Uterus (tissue), 4 donors: ENCODE measurements around the gene OTOP3. TPM values are rescaled to one million over a fixed set of nuclear protein-coding genes. Genes with fewer than 3 reads are reported as not detected.

Experiments
- DNase-seq, 2 donors: peaks; one replicate each; pipeline ENCODE4 v3.0.0-alpha.2; 2019 to 2020
- H3K27ac ChIP-seq, 2 donors: fragments of 200-600 bp; sonication (generic); 1 replicate in 1 of 2; 2 replicates in 1 of 2; pipeline ENCODE4 v1.5.1; 2016 to 2018
- H3K27me3 ChIP-seq, 2 donors: fragments of 200-600 bp; sonication (generic); one replicate each; pipeline ENCODE4 v1.5.1; 2018 to 2019; ENCODE audit warnings: control low read depth in 1 of 2
- H3K36me3 ChIP-seq, 2 donors: fragments of 200-600 bp; sonication (generic); one replicate each; pipeline ENCODE4 v1.5.1; 2019; ENCODE audit warnings: control low read depth in 1 of 2
- H3K4me1 ChIP-seq, 2 donors: fragments of 200-600 bp; sonication (generic); one replicate each; pipeline ENCODE4 v1.5.1; 2018 to 2019; ENCODE audit warnings: control low read depth in 1 of 2
- H3K4me3 ChIP-seq, 2 donors: fragments of 200-600 bp; sonication (generic); 1 replicate in 1 of 2; 2 replicates in 1 of 2; pipeline ENCODE4 v1.5.1; 2018 to 2019; ENCODE audit warnings: mild to moderate bottlenecking in 1 of 2
- H3K9me3 ChIP-seq, 2 donors: fragments of 200-600 bp; sonication (generic); one replicate each; pipeline ENCODE4 v1.5.1; 2019; ENCODE audit warnings: control low read depth in 1 of 2
- POLR2A ChIP-seq, 2 donors: fragments of 450-650 bp; IDR thresholded peaks; one replicate each; pipeline ENCODE4 v1.6.1; 2016; ENCODE audit warnings: antibody characterized with exemption in 2 of 2, mild to moderate bottlenecking in 1 of 2, moderate library complexity in 1 of 2
- intact Hi-C: fragments of 100-400 bp; cut with DNase I; formaldehyde crosslinking; loops from one replicate; pipeline ENCODE4 v1.15.1; 2023; ENCODE audit warnings: low total_unique reads
- total RNA-seq, 4 donors: library from RNA; depleted of rRNA in 3 of 4; stranded (reverse); fragments of >200 nt in 3 of 4; gene quantifications; one replicate each; pipeline versions ENCODE4 v1.1.0 to v1.2.4, GENCODE V29; 2014 to 2023
- TF ChIP-seq, protein P1 (sequence below), 4 experiments: fragments of 200-600 bp in 2 of 4; fragments of 450-650 bp in 2 of 4; sonication (generic) in 2 of 4; IDR thresholded peaks; one replicate each; pipeline ENCODE4 v1.5.1; 2016 to 2019; ENCODE audit warnings: antibody characterized with exemption in 4 of 4, mild to moderate bottlenecking in 2 of 4, moderate library complexity in 1 of 4
- donor health status: DM: yes; HTN: yes; CAD: no.

OTOP3 gene
- total RNA-seq, 4 donors from 2014 or later = not detected

DNA sequence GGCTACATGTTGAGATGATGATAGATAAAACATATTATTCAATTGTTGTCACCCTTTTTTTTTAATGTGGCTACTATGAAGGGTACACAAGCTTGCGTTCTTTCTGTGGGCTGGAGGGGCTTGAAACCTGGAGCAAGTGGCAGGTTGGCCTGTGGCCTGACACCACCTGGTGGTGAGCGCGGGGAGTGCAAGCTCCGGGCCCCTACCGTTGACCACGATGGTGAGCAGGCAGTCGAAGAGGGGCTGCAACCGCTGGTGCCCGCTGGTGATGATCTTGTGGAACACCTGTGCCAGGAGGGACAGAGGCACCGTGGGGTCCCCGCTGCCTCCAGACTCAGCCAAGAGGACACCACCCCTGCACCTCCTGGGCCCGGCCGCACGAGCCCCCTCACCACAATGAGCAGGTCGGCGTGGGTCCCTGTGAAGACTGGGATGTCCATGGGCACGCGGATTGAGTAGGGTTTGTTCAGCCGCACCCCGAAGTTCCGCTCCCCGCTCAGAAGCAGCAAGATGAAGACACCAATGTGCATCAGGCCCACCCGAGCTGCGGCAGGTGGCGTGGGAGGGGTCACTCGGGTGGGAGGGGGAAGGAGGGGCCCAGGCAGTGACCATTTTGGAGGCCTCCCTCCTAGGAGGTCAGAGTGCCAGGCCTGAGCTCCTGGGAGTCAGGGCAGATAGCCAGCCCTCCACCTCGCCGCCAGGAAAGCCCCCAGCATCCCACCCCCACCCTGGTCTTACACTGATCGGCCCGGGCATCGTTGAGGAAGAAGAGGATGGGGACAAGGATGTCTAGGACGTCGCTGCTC is 22.4 kb downstream of the OTOP3 start:
- Histone ChIP-seq H3K27me3 (no peaks in the 10 kb centered on the region), H3K4me3 (no peak overlapping the region), H3K4me1 (no peaks in the 10 kb centered on the region), H3K27ac (no peak overlapping the region), H3K9me3 (no peaks in the 10 kb centered on the region), H3K36me3 (no peaks in the 10 kb centered on the region)
- intact Hi-C loops = loop anchor here (10.0 kb wide), 1 partner anchor 213 kb away; the partner anchor contains the start of gene NHERF1
- no peak for TF ChIP-seq POLR2A (IDR thresholded peaks at IDR 0.05)
- TF ChIP-seq, protein P1, sequence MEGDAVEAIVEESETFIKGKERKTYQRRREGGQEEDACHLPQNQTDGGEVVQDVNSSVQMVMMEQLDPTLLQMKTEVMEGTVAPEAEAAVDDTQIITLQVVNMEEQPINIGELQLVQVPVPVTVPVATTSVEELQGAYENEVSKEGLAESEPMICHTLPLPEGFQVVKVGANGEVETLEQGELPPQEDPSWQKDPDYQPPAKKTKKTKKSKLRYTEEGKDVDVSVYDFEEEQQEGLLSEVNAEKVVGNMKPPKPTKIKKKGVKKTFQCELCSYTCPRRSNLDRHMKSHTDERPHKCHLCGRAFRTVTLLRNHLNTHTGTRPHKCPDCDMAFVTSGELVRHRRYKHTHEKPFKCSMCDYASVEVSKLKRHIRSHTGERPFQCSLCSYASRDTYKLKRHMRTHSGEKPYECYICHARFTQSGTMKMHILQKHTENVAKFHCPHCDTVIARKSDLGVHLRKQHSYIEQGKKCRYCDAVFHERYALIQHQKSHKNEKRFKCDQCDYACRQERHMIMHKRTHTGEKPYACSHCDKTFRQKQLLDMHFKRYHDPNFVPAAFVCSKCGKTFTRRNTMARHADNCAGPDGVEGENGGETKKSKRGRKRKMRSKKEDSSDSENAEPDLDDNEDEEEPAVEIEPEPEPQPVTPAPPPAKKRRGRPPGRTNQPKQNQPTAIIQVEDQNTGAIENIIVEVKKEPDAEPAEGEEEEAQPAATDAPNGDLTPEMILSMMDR (IDR thresholded peaks at IDR 0.05) = peak; percentile 83 to 94 (median 89)
- peak; percentile 68 to 74 for DNase-seq

DNA sequence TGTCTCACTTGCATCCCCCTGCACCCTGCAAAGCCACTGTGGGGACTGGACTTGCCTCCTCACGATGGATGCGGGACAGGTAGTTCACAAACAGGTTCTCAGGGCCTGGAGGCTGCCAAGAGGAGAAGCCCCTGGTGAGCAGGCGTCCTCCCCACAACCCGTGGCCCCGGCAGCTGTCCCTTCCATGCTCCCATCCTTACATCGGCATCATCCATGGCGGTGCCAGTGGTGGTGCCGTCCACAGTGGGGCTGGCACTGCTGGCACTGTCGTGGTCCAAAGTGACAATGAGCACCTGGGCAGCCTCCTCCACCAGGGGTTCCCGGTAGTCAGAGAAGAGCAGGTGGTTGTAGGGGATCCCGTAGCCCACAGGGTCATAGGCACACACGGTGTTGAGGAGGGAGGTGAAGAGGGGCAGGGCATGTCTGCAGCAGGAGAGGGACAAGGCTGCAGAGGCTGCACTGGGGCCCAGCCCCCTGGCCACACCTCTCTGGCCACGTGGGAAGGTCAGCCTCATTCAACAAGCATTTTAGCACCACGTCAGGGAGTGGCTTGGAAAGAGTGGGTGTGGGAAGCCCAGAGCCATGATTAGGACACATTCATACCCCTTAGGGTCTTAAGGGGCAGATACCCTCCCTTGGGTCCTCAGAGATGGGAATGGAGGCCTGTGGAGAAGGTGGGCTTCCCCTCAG is 24.3 kb downstream of the OTOP3 start:
- TF ChIP-seq, protein P1 (IDR thresholded peaks at IDR 0.05) = no peak
- no peak for TF ChIP-seq POLR2A (IDR thresholded peaks at IDR 0.05)
- Histone ChIP-seq H3K27me3 (no peaks in the 10 kb centered on the region), H3K36me3 (no peaks in the 10 kb centered on the region), H3K4me1 (no peaks in the 10 kb centered on the region), H3K4me3 (no peak overlapping the region), H3K9me3 (no peaks in the 10 kb centered on the region), H3K27ac (no peak overlapping the region)
- no peak for DNase-seq
- intact Hi-C loops = loop anchor here (10.0 kb wide), 3 partner anchors 55 to 245 kb away; partner anchors contain the start of genes MRPL58, NHERF1 and NUP85

DNA sequence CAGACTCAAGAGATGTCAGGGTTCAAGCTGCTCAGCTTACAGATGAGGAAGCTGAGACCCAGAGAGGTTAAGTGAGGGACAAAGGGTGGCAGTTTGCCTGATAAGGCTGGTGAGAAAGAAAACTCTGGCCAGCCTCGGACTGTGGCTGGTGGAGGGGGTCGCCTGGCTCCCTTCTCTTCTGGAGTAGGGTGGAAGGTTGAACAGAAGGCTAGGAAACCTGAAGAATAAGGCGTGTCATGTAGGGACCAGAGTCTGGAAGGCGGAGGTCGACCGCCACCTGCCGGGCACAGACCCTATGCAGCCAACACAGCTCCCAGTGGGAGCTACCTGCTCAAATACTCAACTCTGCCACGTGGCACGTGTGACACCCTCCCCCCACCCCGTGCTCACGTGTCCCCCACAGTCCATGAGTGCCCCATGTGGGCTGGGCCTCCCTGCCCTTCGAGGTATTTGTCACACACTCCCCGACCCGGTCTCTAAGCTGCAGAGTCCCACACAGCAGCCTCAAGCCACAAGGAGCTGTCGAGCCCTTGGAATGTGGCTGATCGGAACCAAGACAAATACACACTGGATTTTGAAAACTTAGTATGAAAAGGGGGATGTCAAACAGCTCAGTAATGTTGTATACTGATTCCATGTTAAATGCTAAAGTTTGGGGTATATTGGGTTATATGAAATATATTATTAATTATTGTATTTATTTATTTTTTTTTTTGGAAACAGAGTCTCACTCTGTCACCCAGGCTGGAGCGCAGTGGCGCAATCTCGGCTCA is 25.1 kb downstream of the OTOP3 start:
- H3K27ac ChIP-seq = no peak overlapping the region
- DNase-seq = no peak
- no peak overlapping the region for H3K4me3 ChIP-seq
- H3K27me3 ChIP-seq = no peaks in the 10 kb centered on the region
- intact Hi-C loops = loop anchor here (10.0 kb wide), 2 partner anchors 54 to 244 kb away; partner anchors contain the start of genes MRPL58 and NUP85
- TF ChIP-seq, protein P1 (IDR thresholded peaks at IDR 0.05) = peak in 1 of 4 experiments; percentile 13
- no peak for TF ChIP-seq POLR2A (IDR thresholded peaks at IDR 0.05)
- no peaks in the 10 kb centered on the region for H3K4me1 ChIP-seq
- no peaks in the 10 kb centered on the region for H3K36me3 ChIP-seq
- H3K9me3 ChIP-seq = no peaks in the 10 kb centered on the region

DNA sequence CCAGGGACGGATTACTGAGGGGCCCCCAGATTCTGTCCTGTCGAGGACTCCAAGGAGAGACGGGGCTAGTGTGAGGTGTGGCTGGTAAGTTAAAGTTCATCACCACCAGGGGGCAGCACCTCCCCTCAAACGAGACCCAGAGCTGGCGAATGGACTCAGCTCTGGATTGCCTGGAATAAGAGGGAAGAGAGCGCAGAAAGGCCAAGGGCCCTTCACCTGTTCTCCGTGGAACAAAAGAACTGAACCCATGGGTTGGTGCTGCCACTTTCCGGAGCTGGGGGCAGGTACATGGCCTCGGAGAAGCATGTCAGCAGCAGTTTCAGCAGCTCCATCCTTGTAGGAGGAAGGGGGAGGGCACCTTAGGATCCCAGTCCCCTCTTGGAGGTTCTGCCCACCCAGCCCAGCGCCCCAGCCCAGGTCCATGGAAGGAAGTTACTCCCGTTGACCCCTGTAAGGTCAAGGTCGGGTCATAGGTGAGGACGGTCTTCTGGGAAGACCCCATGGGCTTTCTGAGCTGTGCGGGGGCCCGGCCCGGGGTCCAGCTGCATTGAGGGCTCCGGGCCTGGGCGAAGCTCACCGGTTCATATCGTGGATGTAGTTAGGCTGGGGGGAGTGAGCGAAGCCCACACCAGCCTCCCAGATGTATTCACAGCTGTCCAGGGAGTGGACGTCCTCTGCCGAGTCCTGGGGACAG is 26.1 kb downstream of the OTOP3 start:
- DNase-seq = peak; percentile 88 to 91
- Histone ChIP-seq H3K9me3 (no peaks in the 10 kb centered on the region), H3K4me3 (no peak overlapping the region), H3K27ac (no peak overlapping the region), H3K36me3 (no peaks in the 10 kb centered on the region), H3K27me3 (no peaks in the 10 kb centered on the region), H3K4me1 (no peaks in the 10 kb centered on the region)
- TF ChIP-seq, protein P1 (IDR thresholded peaks at IDR 0.05) = peak; percentile 68 to 87 (median 78)
- no peak for TF ChIP-seq POLR2A (IDR thresholded peaks at IDR 0.05)
- intact Hi-C loops = loop anchor here (10.0 kb wide), 2 partner anchors 53 to 243 kb away; partner anchors contain the start of genes MRPL58 and NUP85
